AG04450 (cell line): ENCODE measurements around the gene TMEM219. TPM values are rescaled to one million over a fixed set of nuclear protein-coding genes. Genes with fewer than 3 reads are reported as not detected.

ENCODE experiments used
- CTCF ChIA-PET: fragments of 300-600, 350-600 bp; formaldehyde crosslinking; extraction: SDS; loops from one replicate; lab custom pipeline; 2022; ENCODE audit warnings: antibody characterized with exemption, inconsistent platforms; lab: Charles Lee
- POLR2A ChIA-PET: fragments of 350-600 bp; formaldehyde crosslinking; extraction: SDS; loops from one replicate; lab custom pipeline; 2021; ENCODE audit warnings: antibody characterized with exemption, inconsistent platforms; lab: Yijun Ruan, JAX
- DNase-seq: peaks from one replicate; pipeline ENCODE4 v3.0.0-alpha.2; 2011; ENCODE audit warnings: low read depth, low spot score
- H3K27ac ChIP-seq: one replicate; pipeline ENCODE4 v1.5.1; 2012; ENCODE audit warnings: low read depth, low read length, control low read depth
- H3K27me3 ChIP-seq: one replicate; pipeline ENCODE4 v1.6.0; 2012; ENCODE audit warnings: low read length; ENCODE audit not compliant: control insufficient read depth, insufficient read depth
- H3K4me3 ChIP-seq: 2 replicates; pipeline ENCODE4 v1.5.1; 2011; ENCODE audit warnings: mild to moderate bottlenecking, low read depth, low read length, control low read depth
- H3K9me3 ChIP-seq: 2 replicates; pipeline ENCODE4 v1.5.1; 2012; ENCODE audit warnings: low read length; ENCODE audit not compliant: control insufficient read depth, insufficient read depth
- polyA plus RNA-seq: library from polyadenylated mRNA; depleted of rRNA; stranded (reverse); fragments of >200 nt; gene quantifications from 2 replicates; pipeline ENCODE4 v1.2.3, GENCODE V29; 2011
- TF ChIP-seq, protein P1 (sequence below): IDR thresholded peaks from 2 replicates; pipeline ENCODE4 v1.5.1; 2011; ENCODE audit warnings: low read depth, low read length, control low read depth, inconsistent platforms

Gene TMEM219
- polyA plus RNA-seq, 1 experiment, result 88.6 TPM

DNA sequence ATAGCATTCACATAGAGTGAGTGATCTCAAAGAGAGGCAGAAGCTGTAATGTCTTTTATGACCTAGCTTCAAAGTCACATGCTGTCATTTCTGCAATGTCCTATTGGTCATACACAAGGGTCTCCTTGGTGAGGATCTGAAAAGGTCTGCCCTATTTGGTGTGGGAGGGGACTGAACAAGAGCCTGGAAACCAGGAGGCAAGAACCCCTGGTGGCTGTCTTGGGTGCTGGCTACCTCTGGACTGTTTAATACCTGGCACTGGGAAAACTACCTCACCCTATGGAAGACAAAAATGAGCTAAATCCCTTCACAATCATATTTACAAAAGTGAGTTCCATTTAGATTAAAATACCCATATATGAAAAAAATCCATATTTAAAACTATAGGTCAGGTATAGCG is 44.9 kb upstream of the TMEM219 start:
- POLR2A ChIA-PET, result interaction anchor here (1.0 kb wide), 1 partner anchor 56 kb away, joined by 5 read pairs; the partner anchor contains the start of gene TAOK2
- DNase-seq, result no peak
- CTCF ChIA-PET, result interaction anchor here (0.6 to 1.2 kb wide), 3 partner anchors 9 to 124 kb away, joined by 3 read pairs; partner anchors contain the start of gene KCTD13
- TF ChIP-seq, protein P1, sequence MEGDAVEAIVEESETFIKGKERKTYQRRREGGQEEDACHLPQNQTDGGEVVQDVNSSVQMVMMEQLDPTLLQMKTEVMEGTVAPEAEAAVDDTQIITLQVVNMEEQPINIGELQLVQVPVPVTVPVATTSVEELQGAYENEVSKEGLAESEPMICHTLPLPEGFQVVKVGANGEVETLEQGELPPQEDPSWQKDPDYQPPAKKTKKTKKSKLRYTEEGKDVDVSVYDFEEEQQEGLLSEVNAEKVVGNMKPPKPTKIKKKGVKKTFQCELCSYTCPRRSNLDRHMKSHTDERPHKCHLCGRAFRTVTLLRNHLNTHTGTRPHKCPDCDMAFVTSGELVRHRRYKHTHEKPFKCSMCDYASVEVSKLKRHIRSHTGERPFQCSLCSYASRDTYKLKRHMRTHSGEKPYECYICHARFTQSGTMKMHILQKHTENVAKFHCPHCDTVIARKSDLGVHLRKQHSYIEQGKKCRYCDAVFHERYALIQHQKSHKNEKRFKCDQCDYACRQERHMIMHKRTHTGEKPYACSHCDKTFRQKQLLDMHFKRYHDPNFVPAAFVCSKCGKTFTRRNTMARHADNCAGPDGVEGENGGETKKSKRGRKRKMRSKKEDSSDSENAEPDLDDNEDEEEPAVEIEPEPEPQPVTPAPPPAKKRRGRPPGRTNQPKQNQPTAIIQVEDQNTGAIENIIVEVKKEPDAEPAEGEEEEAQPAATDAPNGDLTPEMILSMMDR, result no peak
- Histone ChIP-seq H3K4me3 (no peak overlapping the region), H3K27ac (no peak overlapping the region), H3K9me3 (no peaks in the 10 kb centered on the region), H3K27me3 (no peaks in the 10 kb centered on the region)

GRCh38 chr16:29920288-29921033 is 41.4 kb upstream of the TMEM219 start:
- ChIA-PET POLR2A (no interaction called here), CTCF (interaction anchor here (0.5 kb wide), 1 partner anchor 14 kb away, joined by 6 read pairs; no protein-coding TSS in a partner anchor)
- Histone ChIP-seq H3K4me3 (no peak overlapping the region), H3K27me3 (no peaks in the 10 kb centered on the region), H3K9me3 (no peaks in the 10 kb centered on the region), H3K27ac (no peak overlapping the region)
- TF ChIP-seq, protein P1, result no peak
- DNase-seq, result no peak

- DNase-seq, result no peak
- ChIA-PET CTCF (interaction anchor here (0.5 kb wide), 1 partner anchor 14 kb away, joined by 6 read pairs; no protein-coding TSS in a partner anchor), POLR2A (no interaction called here)
- Histone ChIP-seq H3K27me3 (no peaks in the 10 kb centered on the region), H3K9me3 (no peaks in the 10 kb centered on the region; the same call in 1 of the 2 replicates), H3K27ac (no peak overlapping the region), H3K4me3 (no peak overlapping the region)
- TF ChIP-seq, protein P1, result no peak
These were observed 40.9 kb upstream of the TMEM219 start for GRCh38 chr16:29921034-29921385.

DNA sequence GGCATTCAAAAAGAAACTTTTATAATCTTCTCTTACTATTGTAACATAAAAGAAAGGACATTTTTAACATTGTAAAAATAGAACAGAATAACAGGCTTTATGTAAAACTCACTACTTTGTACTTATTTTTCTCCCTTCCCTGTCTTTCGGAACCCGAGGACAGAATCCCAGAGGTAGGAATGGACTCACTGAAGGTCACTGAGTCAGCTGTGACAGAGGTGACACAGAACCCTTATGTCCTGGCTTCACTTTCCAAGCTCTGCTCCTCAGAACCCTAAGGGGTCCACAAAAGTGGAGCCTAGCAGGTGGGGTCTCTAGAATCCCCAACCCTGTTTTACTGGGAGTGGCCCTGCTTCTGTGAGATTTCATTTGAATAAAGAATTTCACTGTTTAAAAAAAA is 39.6 kb upstream of the TMEM219 start:
- TF ChIP-seq, protein P1, result no peak
- Histone ChIP-seq H3K27me3 (no peaks in the 10 kb centered on the region), H3K27ac (no peak overlapping the region), H3K9me3 (no peaks in the 10 kb centered on the region; the same call in 1 of the 2 replicates), H3K4me3 (no peak overlapping the region)
- CTCF ChIA-PET, result no interaction called here
- POLR2A ChIA-PET, result no interaction called here
- DNase-seq, result no peak

GRCh38 chr16:29922986-29923501 is 38.8 kb upstream of the TMEM219 start:
- H3K9me3 ChIP-seq, result no peaks in the 10 kb centered on the region; the same call in 1 of the 2 replicates
- POLR2A ChIA-PET, result no interaction called here
- H3K27me3 ChIP-seq, result no peaks in the 10 kb centered on the region
- no peak for DNase-seq
- TF ChIP-seq, protein P1, result no peak
- CTCF ChIA-PET, result interaction anchor here (0.9 kb wide), 1 partner anchor 12 kb away, joined by 4 read pairs; no protein-coding TSS in a partner anchor
- H3K27ac ChIP-seq, result no peak overlapping the region
- no peak overlapping the region for H3K4me3 ChIP-seq
